COLO668 (cell line): ENCODE results near the gene TOLLIP.

Experiments
- DNase-seq: peaks from one replicate; lab custom pipeline; 2025; ENCODE audit not compliant: unreplicated experiment; lab: John Stamatoyannopoulos, UW

TOLLIP gene

DNA sequence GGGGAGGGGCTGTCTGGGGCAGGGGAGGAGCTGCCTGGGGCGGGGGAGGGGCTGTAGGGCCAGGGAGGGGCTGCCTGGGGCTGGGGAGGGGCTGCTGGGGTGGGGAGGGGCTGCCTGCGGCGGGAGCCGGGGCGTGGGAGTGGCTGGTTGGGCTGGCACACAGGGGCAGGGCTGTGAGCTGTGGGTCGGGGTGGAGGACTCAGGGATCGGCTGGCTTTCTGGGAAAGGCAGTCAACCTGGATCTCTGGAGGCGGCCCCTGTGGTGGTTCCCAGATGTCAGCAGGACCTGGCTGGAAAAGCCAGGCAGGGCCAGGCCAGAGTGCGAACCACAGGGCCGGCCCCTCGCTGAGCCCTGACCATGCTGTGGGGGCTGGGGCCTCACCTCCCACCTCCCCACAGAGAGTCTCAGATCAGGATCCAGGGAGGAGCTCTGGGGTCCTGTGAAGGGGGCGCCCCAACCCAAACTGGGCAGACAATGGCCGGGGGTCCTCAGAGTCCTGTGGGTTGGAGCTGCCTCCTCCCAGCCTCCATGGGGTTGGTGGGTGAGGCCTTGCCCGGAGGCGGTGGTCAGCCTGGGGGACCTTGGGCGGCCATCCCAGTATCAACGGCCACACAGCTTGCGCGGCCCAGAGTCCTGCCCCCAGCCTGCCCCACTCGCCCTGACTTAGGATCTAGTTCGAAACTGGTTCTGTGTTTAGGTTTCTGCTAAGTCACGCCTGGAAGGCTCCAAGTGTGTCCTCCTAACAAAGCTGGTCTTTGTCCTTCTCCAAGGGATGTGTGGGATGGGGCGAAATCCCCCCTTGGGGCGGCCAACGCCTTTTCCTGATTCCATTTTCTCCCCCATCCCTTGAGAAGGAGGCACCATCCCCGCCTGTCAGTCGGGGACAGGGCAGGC, 84.7 kb downstream of the TOLLIP start:
- DNase-seq = no peak
